ENCODE measurements around the gene OGDHL.

Gene OGDHL

GRCh38 chr10:49690698-49691356 lies 71.3 kb downstream of the OGDHL start:
- no peak for DNase-seq (ENCODE audit: low read depth in 3 of 3)

GRCh38 chr10:49689882-49690510 lies 72.1 kb downstream of the OGDHL start:
- no peak for DNase-seq (ENCODE audit: low read depth in 3 of 3)

- DNase-seq (ENCODE audit: low read depth in 3 of 3): no peak
Measured at GRCh38 chr10:49688920-49689319, 73.2 kb downstream of the OGDHL start.

GRCh38 chr10:49688261-49688846 lies 73.8 kb downstream of the OGDHL start:
- no peak for DNase-seq (ENCODE audit: low read depth in 3 of 3)

- DNase-seq (ENCODE audit: low read depth in 3 of 3): no peak
Measured at GRCh38 chr10:49686651-49687050, 75.5 kb downstream of the OGDHL start.
